HepG2 (cell line): ENCODE measurements around the gene COLGALT1. TPM values are rescaled to one million over a fixed set of nuclear protein-coding genes. Genes with fewer than 3 reads are reported as not detected.

Experiments
- ATAC-seq: fragments of 200-7000 bp; cut with Tn5 transposase; 3 replicates; pipeline ENCODE4 v1.9.1; 2020; ENCODE audit warnings: mild to moderate bottlenecking, moderate library complexity
- BruUV-seq: library from RNA; stranded (reverse); fragments of 400-500 nt; replicated peaks from 2 replicates; lab custom pipeline; 2021; lab: Mats Ljungman, UMichigan
- CTCF ChIA-PET: fragments of 300-600 bp; formaldehyde crosslinking; extraction: SDS; loops from one replicate; lab custom pipeline; 2021; ENCODE audit warnings: low total read pairs, inconsistent platforms, low intra/inter-chr PET ratio; lab: Yijun Ruan, JAX
- POLR2A ChIA-PET: fragments of 350-600 bp; sonication (Branson Sonifier 250); formaldehyde crosslinking; loops from one replicate; lab custom pipeline; 2020; ENCODE audit warnings: antibody characterized with exemption, inconsistent platforms; lab: Yijun Ruan, JAX
- DNase-seq: peaks from one replicate; pipeline ENCODE4 v3.0.0-alpha.2; 2015; ENCODE audit warnings: low spot score
- FAIRE-seq: peaks from 3 replicates; lab custom pipeline; 2011; peaks lifted over from hg19 to GRCh38; lab: Jason Lieb, UNC
- H2AFZ ChIP-seq: one replicate; pipeline ENCODE4 v1.6.1; 2011; ENCODE audit warnings: low read length, inconsistent platforms
- H3K27ac ChIP-seq: fragments of 300-600 bp; 3 replicates; pipeline ENCODE4 v1.8.0; 2011; ENCODE audit warnings: mixed run types, mild to moderate bottlenecking, mixed read lengths, low read length, inconsistent platforms; ENCODE audit not compliant: insufficient read depth; ENCODE audit errors: extremely low read length
- H3K27me3 ChIP-seq, 2 experiments: fragments of 200-600 bp in 1 of 2; 2 replicates in 1 of 2; 3 replicates in 1 of 2; pipeline versions ENCODE4 v1.6.0 to v1.8.0; 2011; ENCODE audit warnings: low read length in 2 of 2, mild to moderate bottlenecking in 2 of 2, moderate library complexity in 2 of 2, inconsistent platforms in 1 of 2; ENCODE audit not compliant: insufficient read depth in 2 of 2, control insufficient read depth in 1 of 2
- H3K36me3 ChIP-seq, 2 experiments: fragments of 200-600 bp in 1 of 2; replicated peaks in 1 of 2; 2 replicates in 1 of 2; 3 replicates in 1 of 2; pipeline versions ENCODE4 v1.5.1 to v1.8.0; 2011; ENCODE audit warnings: low read length in 2 of 2, inconsistent platforms in 1 of 2; ENCODE audit not compliant: insufficient read depth in 2 of 2, control insufficient read depth in 1 of 2
- H3K4me1 ChIP-seq: 2 replicates; pipeline ENCODE4 v1.5.1; 2012; ENCODE audit warnings: low read length, inconsistent platforms; ENCODE audit not compliant: insufficient read depth
- H3K4me2 ChIP-seq: 2 replicates; pipeline ENCODE4 v1.6.0; 2011; ENCODE audit warnings: low read depth, low read length, inconsistent platforms
- H3K4me3 ChIP-seq, 3 experiments: fragments of 200-600 bp in 1 of 3; sonication (generic), shearing (Covaris generic) in 1 of 3; replicated peaks in 1 of 3; 2 replicates each; pipeline ENCODE4 v1.5.1; 2011 to 2016; ENCODE audit warnings: low read length in 3 of 3, inconsistent platforms in 2 of 3, low read depth in 2 of 3, mild to moderate bottlenecking in 2 of 3, control low read depth in 1 of 3, mixed read lengths in 1 of 3; ENCODE audit not compliant: insufficient read depth in 1 of 3
- H3K79me2 ChIP-seq: one replicate; pipeline ENCODE4 v1.6.1; 2011; ENCODE audit warnings: low read length, inconsistent platforms; ENCODE audit not compliant: insufficient read depth
- H3K9ac ChIP-seq: 2 replicates; pipeline ENCODE4 v1.6.0; 2011; ENCODE audit warnings: mild to moderate bottlenecking, low read depth, low read length, inconsistent platforms; ENCODE audit not compliant: insufficient read depth
- H3K9me3 ChIP-seq: 2 replicates; pipeline ENCODE4 v1.5.1; 2012; ENCODE audit warnings: mild to moderate bottlenecking, low read length
- H4K20me1 ChIP-seq: 2 replicates; pipeline ENCODE4 v1.6.0; 2011; ENCODE audit warnings: inconsistent platforms, mild to moderate bottlenecking, low read length, moderate library complexity; ENCODE audit not compliant: insufficient read depth
- ADNP ChIP-seq: sonication (generic); formaldehyde crosslinking; IDR thresholded peaks from 2 replicates; pipeline ENCODE4 v1.4.0; 2020; ENCODE audit warnings: missing genetic modification reagents
- HNRNPUL1 ChIP-seq: fragments of 200-400 bp; formaldehyde crosslinking; IDR thresholded peaks from 2 replicates; pipeline ENCODE4 v1.6.1; 2017; ENCODE audit warnings: low read depth, mild to moderate bottlenecking, low read length, moderate library complexity
- KDM1A ChIP-seq: IDR thresholded peaks from 2 replicates; pipeline ENCODE4 v1.6.1; 2016; ENCODE audit warnings: missing compliant biosample characterization
- MAX ChIP-seq: IDR thresholded peaks from 2 replicates; pipeline ENCODE4 v1.6.1; 2012; ENCODE audit warnings: inconsistent platforms
- MIXL1 ChIP-seq: IDR thresholded peaks from 2 replicates; pipeline ENCODE4 v1.6.1; 2016
- NR2F6 ChIP-seq, 2 experiments: IDR thresholded peaks; 2 replicates each; pipeline ENCODE4 v1.6.1; 2016; ENCODE audit warnings: antibody characterized with exemption in 1 of 2, mild to moderate bottlenecking in 1 of 2
- PATZ1 ChIP-seq: sonication (generic); formaldehyde crosslinking; IDR thresholded peaks from 2 replicates; pipeline ENCODE4 v1.4.0; 2020; ENCODE audit warnings: missing genetic modification reagents
- RARA ChIP-seq: IDR thresholded peaks from 2 replicates; pipeline ENCODE4 v1.6.1; 2016; ENCODE audit warnings: missing genetic modification reagents, missing compliant biosample characterization
- RARG ChIP-seq: sonication (generic); formaldehyde crosslinking; IDR thresholded peaks from 2 replicates; pipeline ENCODE4 v1.4.0; 2020; ENCODE audit warnings: low read depth, mild to moderate bottlenecking, missing genetic modification reagents
- TRIM24 ChIP-seq: sonication (generic); formaldehyde crosslinking; IDR thresholded peaks from 2 replicates; pipeline ENCODE4 v1.8.0; 2022; ENCODE audit warnings: mild to moderate bottlenecking, missing genetic modification reagents
- ZBTB8A ChIP-seq: sonication (generic); formaldehyde crosslinking; IDR thresholded peaks from 2 replicates; pipeline ENCODE4 v1.4.0; 2020; ENCODE audit warnings: mild to moderate bottlenecking, low read depth, missing genetic modification reagents, borderline replicate concordance
- ZMYM3 ChIP-seq: sonication (generic); formaldehyde crosslinking; IDR thresholded peaks from 2 replicates; pipeline ENCODE4 v1.5.1; 2020; ENCODE audit warnings: mild to moderate bottlenecking, missing genetic modification reagents
- ZNF251 ChIP-seq: sonication (generic); formaldehyde crosslinking; IDR thresholded peaks from 2 replicates; pipeline ENCODE4 v1.9.0; 2021; ENCODE audit warnings: mild to moderate bottlenecking, missing genetic modification reagents
- ZNF292 ChIP-seq: sonication (generic); formaldehyde crosslinking; IDR thresholded peaks from 2 replicates; pipeline ENCODE4 v1.8.1; 2022; ENCODE audit warnings: mild to moderate bottlenecking, low read depth, missing genetic modification reagents, borderline replicate concordance
- ZNF329 ChIP-seq: sonication (generic); formaldehyde crosslinking; IDR thresholded peaks from 2 replicates; pipeline ENCODE4 v1.9.0; 2021; ENCODE audit warnings: low read depth, mild to moderate bottlenecking, missing genetic modification reagents
- ZNF7 ChIP-seq: IDR thresholded peaks from 2 replicates; pipeline ENCODE4 v1.6.1; 2016; ENCODE audit warnings: missing biosample characterization, missing genetic modification reagents
- ZSCAN22 ChIP-seq: sonication (generic); formaldehyde crosslinking; IDR thresholded peaks from 2 replicates; pipeline ENCODE4 v1.4.0; 2020; ENCODE audit warnings: mild to moderate bottlenecking, missing genetic modification reagents
- WGBS: methylation state at CpG from one replicate; pipeline ENCODE4 v1.1.6; 2017; ENCODE audit warnings: low lambda C conversion rate; 5-methylcytosine and 5-hydroxymethylcytosine counted together
- in situ Hi-C: cut with HindIII; loops from 2 replicates; pipeline ENCODE4 v1.10.0; 2017; ENCODE audit warnings: low pct_unique_long_range_greater_than_20kb; ENCODE audit not compliant: extremely low pct_ligation_motif_present
- intact Hi-C: fragments of 100-400 bp; cut with micrococcal nuclease; formaldehyde crosslinking; loops from one replicate; pipeline ENCODE4 v1.10.0; 2022; ENCODE audit not compliant: unreplicated experiment
- polyA plus RNA-seq, 8 experiments: library from polyadenylated mRNA; depleted of rRNA in 3 of 8; stranded (reverse) in 7 of 8; unstranded in 1 of 8; fragments of >200 nt; fragmentation: Illumina TruSeq in 4 of 8; extraction: Trizol in 4 of 8; gene quantifications; 2 replicates each; pipeline versions ENCODE4 v1.2.1 to v1.2.3, GENCODE V29; 2011 to 2016; ENCODE audit warnings: low read depth in 4 of 8, missing spikeins in 1 of 8, mixed read lengths in 1 of 8; ENCODE audit not compliant: insufficient read depth in 1 of 8
- total RNA-seq, 5 experiments: library from RNA; depleted of rRNA; stranded (reverse); fragments of >200 nt; fragmentation: Illumina TruSeq; extraction: Trizol; gene quantifications; 2 replicates each; pipeline ENCODE4 v1.2.3, GENCODE V29; 2016; ENCODE audit warnings: low read depth in 1 of 5
- TF ChIP-seq, protein P1 (sequence below): sonication (generic); formaldehyde crosslinking; IDR thresholded peaks from 2 replicates; pipeline ENCODE4 v1.5.1; 2020; ENCODE audit warnings: mild to moderate bottlenecking, missing genetic modification reagents, borderline replicate concordance
- TF ChIP-seq, protein P2 (sequence below): sonication (generic); formaldehyde crosslinking; IDR thresholded peaks from 2 replicates; pipeline ENCODE4 v1.5.0; 2020; ENCODE audit warnings: mild to moderate bottlenecking, missing genetic modification reagents, borderline replicate concordance

Gene COLGALT1
- total and polyA plus RNA-seq, 2 of the 13 experiments (the other 11 are each of a cell fraction or from before 2014, with no cell fraction given), result 58.0 to 211 TPM

DNA sequence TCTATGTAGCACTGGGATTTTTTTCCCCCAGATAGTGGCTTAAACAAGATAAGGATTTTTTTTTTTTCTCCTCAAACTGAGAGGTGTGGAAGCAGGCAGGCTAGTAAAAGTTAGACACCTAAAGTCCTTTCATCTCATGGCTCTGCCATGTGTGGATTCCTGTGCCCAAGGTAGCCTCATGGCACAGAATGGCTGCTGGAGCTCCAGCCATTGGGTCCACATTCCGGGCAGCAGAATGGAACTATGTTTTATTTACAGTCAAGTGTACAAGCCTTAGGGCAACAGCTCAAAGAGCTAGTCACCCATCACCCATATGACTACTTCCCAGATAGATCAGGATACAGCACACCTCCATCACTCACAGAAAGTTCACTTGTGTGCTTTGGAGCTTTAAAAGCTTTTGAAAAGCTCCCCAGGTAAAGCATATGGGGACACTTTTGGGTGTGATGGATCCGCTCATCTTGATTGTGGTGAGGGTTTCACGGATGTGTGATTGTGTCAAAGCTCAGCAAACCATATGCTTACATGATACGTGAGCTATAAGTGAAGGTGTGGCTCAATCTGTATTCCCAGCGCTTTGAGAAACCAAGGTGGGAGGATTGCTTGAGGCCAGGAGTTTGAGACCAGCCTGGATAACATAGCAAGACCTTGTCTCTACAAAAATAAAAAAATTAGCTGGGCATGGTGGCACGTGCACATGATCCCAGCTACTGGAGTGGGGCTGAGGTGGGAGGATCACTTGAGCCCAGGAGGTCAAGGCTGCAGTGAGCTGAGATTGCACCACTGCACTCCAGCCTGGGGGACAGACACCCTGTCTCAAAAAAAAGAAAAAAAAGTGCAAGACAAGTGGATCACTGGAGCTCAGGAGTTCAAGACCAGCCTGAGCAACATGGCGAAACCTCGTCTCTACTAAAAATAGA is 25.9 kb upstream of the COLGALT1 start:
- Histone ChIP-seq H3K36me3 (no peaks in the 10 kb centered on the region), H3K4me3 (no peak overlapping the region), H3K4me2 (peak overlapping the region; percentile 77; the same call in 1 of the 2 replicates), H3K9ac (no peak overlapping the region), H3K27ac (no peak overlapping the region), H3K27me3 (peaks cover 0 to 13% of the 10 kb centered on the region in 2 experiments; a peak in 2 of 5 replicates), H3K4me1 (peaks cover 22% of the 10 kb centered on the region), H3K79me2 (no peaks in the 10 kb centered on the region), H2AFZ (no peak overlapping the region), H4K20me1 (no peaks in the 10 kb centered on the region), H3K9me3 (no peaks in the 10 kb centered on the region)
- FAIRE-seq, result no peak
- in situ Hi-C loops, result no loop called here
- POLR2A ChIA-PET, result interaction anchor here (0.7 to 2.4 kb wide), 5 partner anchors 11 to 21 kb away, joined by 3 to 13 read pairs (median 4); partner anchors contain the start of gene PGLS
- intact Hi-C loops, result no loop called here
- DNase-seq, result no peak
- no TSS peak for BruUV-seq
- ATAC-seq, result no peak
- WGBS, result 10% methylated on average over 8 of the region's 8 CpGs
- CTCF ChIA-PET, result no interaction called here
- no peak for TF ChIP-seq ZNF329 (CRISPR knock-in tag)
- TF ChIP-seq, protein P1, sequence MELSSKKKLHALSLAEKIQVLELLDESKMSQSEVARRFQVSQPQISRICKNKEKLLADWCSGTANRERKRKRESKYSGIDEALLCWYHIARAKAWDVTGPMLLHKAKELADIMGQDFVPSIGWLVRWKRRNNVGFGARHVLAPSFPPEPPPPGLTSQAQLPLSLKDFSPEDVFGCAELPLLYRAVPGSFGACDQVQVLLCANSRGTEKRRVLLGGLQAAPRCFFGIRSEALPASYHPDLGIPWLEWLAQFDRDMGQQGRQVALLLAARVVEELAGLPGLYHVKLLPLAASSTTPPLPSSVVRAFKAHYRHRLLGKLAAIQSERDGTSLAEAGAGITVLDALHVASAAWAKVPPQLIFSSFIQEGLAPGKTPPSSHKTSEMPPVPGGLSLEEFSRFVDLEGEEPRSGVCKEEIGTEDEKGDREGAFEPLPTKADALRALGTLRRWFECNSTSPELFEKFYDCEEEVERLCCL (CRISPR knock-in tag), result no peak
- TF ChIP-seq PATZ1 (CRISPR knock-in tag), result peak; percentile 42; the same call in 1 of the 2 replicates
- no peak for TF ChIP-seq TRIM24 (CRISPR knock-in tag)
- TF ChIP-seq MAX, result peak; percentile 16; the same call in 1 of the 2 replicates
- no peak for TF ChIP-seq ZBTB8A
- TF ChIP-seq ADNP, result peak; percentile 67; the same call in 1 of the 2 replicates
- TF ChIP-seq NR2F6 (IDR thresholded peaks at IDR 0.05), result peak; percentile 44; the same call in 1 of the 2 replicates
- TF ChIP-seq NR2F6 (CRISPR knock-in tag; IDR thresholded peaks at IDR 0.05), result peak; percentile 58; the same call in 1 of the 2 replicates
- TF ChIP-seq ZSCAN22 (CRISPR knock-in tag), result no peak
- TF ChIP-seq RARA, result 0 out of 2 replicates have a peak, but pooled peaks have one; percentile 35
- TF ChIP-seq HNRNPUL1, result no peak
- TF ChIP-seq ZNF7 (CRISPR knock-in tag), result no peak
- TF ChIP-seq, protein P2, sequence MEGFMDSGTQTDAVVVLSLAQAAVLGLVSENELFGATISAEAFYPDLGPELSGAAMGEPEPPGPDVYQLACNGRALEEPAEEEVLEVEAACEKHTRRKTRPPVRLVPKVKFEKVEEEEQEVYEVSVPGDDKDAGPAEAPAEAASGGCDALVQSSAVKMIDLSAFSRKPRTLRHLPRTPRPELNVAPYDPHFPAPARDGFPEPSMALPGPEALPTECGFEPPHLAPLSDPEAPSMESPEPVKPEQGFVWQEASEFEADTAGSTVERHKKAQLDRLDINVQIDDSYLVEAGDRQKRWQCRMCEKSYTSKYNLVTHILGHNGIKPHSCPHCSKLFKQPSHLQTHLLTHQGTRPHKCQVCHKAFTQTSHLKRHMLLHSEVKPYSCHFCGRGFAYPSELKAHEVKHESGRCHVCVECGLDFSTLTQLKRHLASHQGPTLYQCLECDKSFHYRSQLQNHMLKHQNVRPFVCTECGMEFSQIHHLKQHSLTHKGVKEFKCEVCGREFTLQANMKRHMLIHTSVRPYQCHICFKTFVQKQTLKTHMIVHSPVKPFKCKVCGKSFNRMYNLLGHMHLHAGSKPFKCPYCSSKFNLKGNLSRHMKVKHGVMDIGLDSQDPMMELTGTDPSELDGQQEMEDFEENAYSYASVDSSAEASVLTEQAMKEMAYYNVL (CRISPR knock-in tag), result 0 out of 2 replicates have a peak, but pooled peaks have one; percentile 9
- peak; percentile 97 for TF ChIP-seq ZMYM3 (CRISPR knock-in tag)
- TF ChIP-seq ZNF292 (CRISPR knock-in tag), result no peak
- no peak for TF ChIP-seq ZNF251 (CRISPR knock-in tag)
- TF ChIP-seq KDM1A (CRISPR knock-in tag), result peak; percentile 91
- TF ChIP-seq RARG, result no peak
- TF ChIP-seq MIXL1 (CRISPR knock-in tag), result no peak
